ENCODE data around the gene RASAL3. TPM values are rescaled to one million over a fixed set of nuclear protein-coding genes. Genes with fewer than 3 reads are reported as not detected.

Gene RASAL3
- total and polyA plus RNA-seq, 7 donors, result 0.60 to 20.3 (median 1.5) TPM

- 14 to 60% methylated on average over 86 of the region's 86 CpGs for WGBS, 2 donors
- no peak for DNase-seq
- Histone ChIP-seq H3K27ac (no peak overlapping the region), H3K27me3 (peaks cover 13 to 62% (median 44%) of the 10 kb centered on the region in 3 donors), H3K4me1 (peaks cover 0 to 34% (median 30%) of the 10 kb centered on the region in 4 donors), H3K36me3 (no peaks in the 10 kb centered on the region), H3K9me3 (no peaks in the 10 kb centered on the region), H3K4me3 (peak overlapping the region in 2 of 4 donors; percentile 6 to 8)
- intact Hi-C loops (cut with DNase I), result loop anchor here (10.0 kb wide), 1 partner anchor 378 kb away; no protein-coding TSS in a partner anchor
- no peak for TF ChIP-seq EP300 (IDR thresholded peaks at IDR 0.05)
- TF ChIP-seq, protein P1, sequence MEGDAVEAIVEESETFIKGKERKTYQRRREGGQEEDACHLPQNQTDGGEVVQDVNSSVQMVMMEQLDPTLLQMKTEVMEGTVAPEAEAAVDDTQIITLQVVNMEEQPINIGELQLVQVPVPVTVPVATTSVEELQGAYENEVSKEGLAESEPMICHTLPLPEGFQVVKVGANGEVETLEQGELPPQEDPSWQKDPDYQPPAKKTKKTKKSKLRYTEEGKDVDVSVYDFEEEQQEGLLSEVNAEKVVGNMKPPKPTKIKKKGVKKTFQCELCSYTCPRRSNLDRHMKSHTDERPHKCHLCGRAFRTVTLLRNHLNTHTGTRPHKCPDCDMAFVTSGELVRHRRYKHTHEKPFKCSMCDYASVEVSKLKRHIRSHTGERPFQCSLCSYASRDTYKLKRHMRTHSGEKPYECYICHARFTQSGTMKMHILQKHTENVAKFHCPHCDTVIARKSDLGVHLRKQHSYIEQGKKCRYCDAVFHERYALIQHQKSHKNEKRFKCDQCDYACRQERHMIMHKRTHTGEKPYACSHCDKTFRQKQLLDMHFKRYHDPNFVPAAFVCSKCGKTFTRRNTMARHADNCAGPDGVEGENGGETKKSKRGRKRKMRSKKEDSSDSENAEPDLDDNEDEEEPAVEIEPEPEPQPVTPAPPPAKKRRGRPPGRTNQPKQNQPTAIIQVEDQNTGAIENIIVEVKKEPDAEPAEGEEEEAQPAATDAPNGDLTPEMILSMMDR (IDR thresholded peaks at IDR 0.05), result no peak
- TF ChIP-seq POLR2A (IDR thresholded peaks at IDR 0.05), result no peak
- no peak for TF ChIP-seq POLR2AphosphoS5 (IDR thresholded peaks at IDR 0.05)
These were observed 7.3 kb downstream of the RASAL3 start for GRCh38 chr19:15456871-15457700.

- TF ChIP-seq POLR2AphosphoS5 (IDR thresholded peaks at IDR 0.05), result no peak
- TF ChIP-seq POLR2A (IDR thresholded peaks at IDR 0.05), result no peak
- TF ChIP-seq, protein P1 (IDR thresholded peaks at IDR 0.05), result no peak
- TF ChIP-seq EP300 (IDR thresholded peaks at IDR 0.05), result no peak
- 43 to 58% methylated on average over 14 of the region's 14 CpGs for WGBS, 2 donors
- H3K4me3 ChIP-seq, result no peak overlapping the region
- no peaks in the 10 kb centered on the region for H3K9me3 ChIP-seq
- no peak overlapping the region for H3K27ac ChIP-seq
- intact Hi-C loops (cut with DNase I), result loop anchor here (10.0 kb wide), 1 partner anchor 378 kb away; no protein-coding TSS in a partner anchor
- peaks cover 13 to 56% (median 44%) of the 10 kb centered on the region in 3 donors for H3K27me3 ChIP-seq
- DNase-seq, result no peak
- H3K4me1 ChIP-seq, result peaks cover 0 to 38% (median 30%) of the 10 kb centered on the region in 4 donors
- H3K36me3 ChIP-seq, result no peaks in the 10 kb centered on the region
These were observed 7.9 kb downstream of the RASAL3 start for GRCh38 chr19:15456441-15456840.

GRCh38 chr19:15455996-15456395, 8.3 kb downstream of the RASAL3 start:
- peaks cover 13 to 55% (median 44%) of the 10 kb centered on the region in 3 donors for H3K27me3 ChIP-seq
- WGBS, 2 donors, result 90 to 91% methylated on average over 9 of the region's 9 CpGs
- no peak overlapping the region for H3K27ac ChIP-seq
- no peak for DNase-seq
- H3K36me3 ChIP-seq, result no peaks in the 10 kb centered on the region
- H3K9me3 ChIP-seq, result no peaks in the 10 kb centered on the region
- intact Hi-C loops (cut with DNase I), result loop anchor here (10.0 kb wide), 1 partner anchor 379 kb away; no protein-coding TSS in a partner anchor
- no peak overlapping the region for H3K4me3 ChIP-seq
- no peak for TF ChIP-seq POLR2A (IDR thresholded peaks at IDR 0.05)
- TF ChIP-seq, protein P1 (IDR thresholded peaks at IDR 0.05), result no peak
- no peak for TF ChIP-seq POLR2AphosphoS5 (IDR thresholded peaks at IDR 0.05)
- TF ChIP-seq EP300 (IDR thresholded peaks at IDR 0.05), result no peak
- H3K4me1 ChIP-seq, result peaks cover 0 to 38% (median 30%) of the 10 kb centered on the region in 4 donors

- 49 to 85% methylated on average over 17 of the region's 17 CpGs for WGBS, 2 donors
- H3K27me3 ChIP-seq, result peaks cover 13 to 55% (median 44%) of the 10 kb centered on the region in 3 donors
- no peak for DNase-seq
- no peak overlapping the region for H3K4me3 ChIP-seq
- H3K36me3 ChIP-seq, result no peaks in the 10 kb centered on the region
- intact Hi-C loops (cut with DNase I), result loop anchor here (5.0 to 10.0 kb wide), 5 partner anchors 77 to 381 kb away; partner anchors contain the start of genes AKAP8, BRD4 and SYDE1
- peaks cover 0 to 40% (median 32%) of the 10 kb centered on the region in 4 donors for H3K4me1 ChIP-seq
- TF ChIP-seq POLR2A (IDR thresholded peaks at IDR 0.05), result no peak
- no peak for TF ChIP-seq POLR2AphosphoS5 (IDR thresholded peaks at IDR 0.05)
- TF ChIP-seq, protein P1 (IDR thresholded peaks at IDR 0.05), result no peak
- no peak for TF ChIP-seq EP300 (IDR thresholded peaks at IDR 0.05)
- no peaks in the 10 kb centered on the region for H3K9me3 ChIP-seq
- no peak overlapping the region for H3K27ac ChIP-seq
These were observed 10.2 kb downstream of the RASAL3 start for GRCh38 chr19:15453906-15454860.
